ENCODE measurements around the gene ITGB5.

ITGB5 gene

DNA sequence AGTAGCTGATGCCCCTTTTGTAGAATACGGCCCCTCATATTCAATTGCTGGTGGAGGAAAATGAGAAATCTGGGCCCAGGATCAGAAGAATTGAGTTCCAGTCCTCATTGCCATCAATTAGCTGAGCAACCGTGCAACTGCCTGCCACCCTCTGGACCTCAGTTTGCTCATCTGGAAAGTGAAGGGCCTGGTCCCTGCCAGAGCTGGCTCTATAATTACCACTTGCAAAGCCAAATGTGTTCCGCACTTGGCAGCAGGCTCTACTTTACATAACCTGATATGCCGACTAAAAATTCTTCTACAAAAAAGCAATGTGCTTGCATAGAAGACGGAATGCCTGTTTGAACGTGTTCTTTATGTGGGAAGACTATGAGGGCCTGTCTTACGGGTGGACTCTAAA lies 8.6 kb upstream of the ITGB5 start:
- DNase-seq, result no peak

DNA sequence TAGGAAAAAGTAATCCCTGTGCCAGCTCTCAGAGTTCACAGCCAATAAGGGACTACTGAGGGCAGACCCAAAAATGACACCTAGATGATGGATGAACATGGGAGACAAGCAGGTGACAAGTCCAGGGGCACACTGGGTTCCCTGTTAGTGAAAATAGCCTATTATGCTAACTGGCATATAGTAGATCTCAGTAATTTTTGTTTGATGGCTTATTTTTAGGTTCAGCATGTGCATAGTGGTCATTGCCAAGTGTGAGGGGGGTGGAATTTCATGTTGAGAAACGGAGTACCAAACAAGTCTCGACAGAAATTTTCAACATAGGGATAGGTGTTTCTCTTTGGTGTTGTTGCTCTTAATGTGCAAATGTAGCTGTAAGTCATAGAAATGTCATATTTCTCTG lies 6.4 kb upstream of the ITGB5 start:
- no peak for DNase-seq

DNA sequence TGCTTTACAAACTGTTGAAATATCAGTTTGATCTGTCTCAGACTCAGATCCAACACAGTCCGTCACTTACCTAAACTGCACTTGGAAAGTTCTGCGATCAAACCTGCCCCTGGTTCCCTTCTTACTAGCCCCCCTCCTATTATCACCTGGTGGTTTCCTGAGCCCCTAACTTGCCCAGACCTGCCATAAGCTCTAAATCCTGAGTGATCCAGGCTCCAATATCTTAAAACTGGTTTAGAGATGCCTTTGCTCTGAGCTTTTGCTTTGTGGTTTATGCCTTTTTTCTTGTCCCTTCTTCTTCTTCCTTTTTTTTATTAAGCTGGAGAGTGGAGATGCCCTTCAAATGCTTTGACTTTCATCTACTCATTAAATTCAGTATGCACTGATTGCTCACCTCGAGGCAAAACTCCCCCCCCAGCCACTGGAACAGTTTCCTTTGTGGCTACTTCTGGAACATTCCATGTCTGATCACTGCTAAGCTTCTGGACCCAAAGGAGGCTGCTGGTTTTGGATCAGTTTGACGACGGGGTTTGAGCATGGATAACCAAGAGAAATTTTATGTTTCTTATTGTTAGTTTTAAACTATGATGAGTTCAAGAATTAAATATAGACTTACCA lies 3.5 kb upstream of the ITGB5 start:
- DNase-seq, result no peak

DNA sequence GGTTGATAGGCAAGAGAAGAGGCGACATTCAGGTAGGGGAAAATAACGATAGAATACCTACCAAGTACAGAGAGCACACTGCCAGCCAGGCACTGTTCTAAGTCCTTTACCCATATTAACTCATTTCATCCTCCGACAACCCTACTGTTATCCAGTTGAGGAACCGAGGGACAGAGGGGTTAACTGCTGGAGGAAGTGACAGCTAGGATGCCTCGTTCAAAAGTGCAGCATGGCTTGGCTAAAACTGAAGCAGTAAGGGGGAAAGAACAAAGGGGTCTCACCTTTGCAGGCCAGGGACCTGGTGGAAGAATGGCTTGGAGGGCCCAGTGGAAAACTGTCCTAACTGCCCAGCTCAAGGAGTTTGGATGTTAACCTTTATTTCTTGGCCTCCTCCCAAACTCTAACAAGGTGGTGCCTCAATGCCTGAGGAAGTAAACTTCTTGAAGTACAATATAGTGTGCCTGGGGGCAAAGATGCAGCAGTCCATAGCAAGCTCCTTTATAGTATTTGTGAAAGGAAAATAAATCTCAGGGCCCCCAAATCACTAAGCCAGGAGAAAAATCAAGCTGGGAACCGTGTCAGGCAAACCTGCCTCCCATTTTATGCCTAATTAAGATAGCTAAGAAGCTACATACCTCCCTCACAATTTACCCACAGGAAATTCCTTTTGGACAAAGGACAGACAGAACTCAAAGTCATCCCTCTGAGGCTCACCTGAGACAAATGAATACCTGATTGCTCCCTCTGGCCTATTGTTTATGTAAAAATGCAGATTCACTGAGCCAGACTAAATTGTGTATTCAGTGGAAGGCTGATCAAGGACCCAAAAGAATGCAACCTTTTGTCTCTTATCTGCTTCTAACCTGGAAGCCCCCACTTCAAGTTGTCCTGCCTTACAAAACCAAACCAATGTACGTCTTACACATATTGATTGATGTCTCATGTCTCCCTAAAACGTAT lies 1.6 kb upstream of the ITGB5 start:
- no peak for DNase-seq

DNA sequence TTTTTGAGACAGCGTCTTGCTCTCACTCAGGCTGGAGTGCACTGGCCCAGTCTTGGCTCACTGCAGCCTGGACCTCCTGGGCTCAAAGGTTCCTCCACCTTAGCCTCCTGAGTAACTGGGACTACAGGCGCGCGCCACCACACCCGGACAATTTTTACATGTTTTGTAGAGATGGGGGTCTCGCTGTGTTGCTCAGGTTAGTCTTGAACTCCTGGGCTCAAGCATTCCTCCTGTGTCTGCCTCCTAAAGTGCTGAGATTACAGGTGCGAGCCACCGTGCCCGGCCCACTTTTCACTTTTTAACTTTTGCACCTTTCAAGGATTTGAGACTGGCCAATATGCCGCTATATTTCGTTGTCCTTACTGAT lies 750 bp upstream of the ITGB5 start:
- DNase-seq, result no peak

- no peak for DNase-seq
These were observed 753 bp downstream of the ITGB5 start for GRCh38 chr3:124886168-124887056.

- no peak for DNase-seq
These were observed 1.5 kb downstream of the ITGB5 start for GRCh38 chr3:124885466-124886167.

DNA sequence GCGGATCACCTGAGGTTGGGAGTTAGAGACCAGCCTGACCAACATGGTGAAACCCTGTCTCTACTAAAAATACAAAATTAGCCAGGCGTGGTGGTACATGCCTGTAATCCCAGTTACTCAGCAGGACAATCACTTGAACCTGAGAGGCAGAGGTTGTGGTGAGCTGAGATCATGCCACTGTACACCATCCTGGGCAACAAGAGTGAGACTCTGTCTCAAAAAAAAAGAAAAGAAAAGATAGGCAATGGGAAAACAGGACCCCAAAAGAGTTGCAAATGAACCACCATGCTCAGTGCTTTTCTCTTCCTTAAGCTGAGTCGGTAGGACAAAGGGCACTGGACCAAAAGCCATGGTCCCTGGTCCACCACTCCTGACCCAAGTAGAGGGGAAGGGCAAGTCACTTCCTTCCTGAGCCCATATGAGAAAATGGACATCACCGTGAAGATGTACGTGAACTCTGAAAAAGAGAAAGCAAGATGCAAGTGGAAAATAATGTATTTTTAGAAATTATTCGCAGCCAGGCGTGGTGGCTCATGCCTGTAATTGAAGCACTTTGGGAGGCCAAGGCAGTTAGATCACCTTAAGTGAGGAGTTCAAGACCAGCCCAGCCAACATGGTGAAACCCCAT lies 2.6 kb downstream of the ITGB5 start:
- no peak for DNase-seq

DNA sequence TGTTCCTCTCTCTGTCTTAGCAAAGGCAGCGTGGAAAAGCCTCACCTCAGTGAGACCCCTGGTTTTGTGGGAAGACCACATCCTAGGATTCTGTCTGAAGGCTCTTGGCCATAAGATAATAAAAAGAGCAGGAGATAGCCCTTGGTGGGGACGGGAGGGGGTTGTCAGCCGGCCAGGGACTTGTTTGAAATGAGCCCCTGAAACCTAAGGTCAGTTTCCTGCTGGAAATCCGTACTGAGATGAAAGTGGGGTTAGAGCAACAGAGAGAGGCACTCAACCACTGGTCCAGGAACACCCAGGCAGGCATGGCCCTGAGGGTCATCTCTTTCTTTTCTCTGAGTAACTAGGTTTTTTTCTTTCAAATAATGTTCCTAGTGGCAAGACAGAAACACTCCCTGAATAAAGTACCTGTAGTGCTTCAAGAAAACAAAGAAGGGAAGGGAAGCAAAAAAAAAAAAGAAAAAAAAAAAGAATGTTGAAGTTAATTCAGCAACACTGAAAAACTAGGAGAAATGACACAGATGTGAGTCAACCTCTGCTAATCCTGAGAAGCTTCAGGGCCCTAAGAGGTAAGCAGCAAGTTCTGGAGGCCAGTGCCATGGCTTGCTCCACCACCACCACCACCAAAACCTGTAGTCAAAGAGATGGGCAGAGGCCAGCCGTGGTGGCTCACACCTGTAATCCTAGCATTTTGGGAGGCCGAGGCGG lies 3.2 kb downstream of the ITGB5 start:
- no peak for DNase-seq

GRCh38 chr3:124882816-124883747 lies 4.1 kb downstream of the ITGB5 start:
- DNase-seq, result no peak

GRCh38 chr3:124881976-124882697 lies 5.0 kb downstream of the ITGB5 start:
- DNase-seq, result no peak

- DNase-seq, result no peak
These were observed 7.9 kb downstream of the ITGB5 start for GRCh38 chr3:124879337-124879680.

DNA sequence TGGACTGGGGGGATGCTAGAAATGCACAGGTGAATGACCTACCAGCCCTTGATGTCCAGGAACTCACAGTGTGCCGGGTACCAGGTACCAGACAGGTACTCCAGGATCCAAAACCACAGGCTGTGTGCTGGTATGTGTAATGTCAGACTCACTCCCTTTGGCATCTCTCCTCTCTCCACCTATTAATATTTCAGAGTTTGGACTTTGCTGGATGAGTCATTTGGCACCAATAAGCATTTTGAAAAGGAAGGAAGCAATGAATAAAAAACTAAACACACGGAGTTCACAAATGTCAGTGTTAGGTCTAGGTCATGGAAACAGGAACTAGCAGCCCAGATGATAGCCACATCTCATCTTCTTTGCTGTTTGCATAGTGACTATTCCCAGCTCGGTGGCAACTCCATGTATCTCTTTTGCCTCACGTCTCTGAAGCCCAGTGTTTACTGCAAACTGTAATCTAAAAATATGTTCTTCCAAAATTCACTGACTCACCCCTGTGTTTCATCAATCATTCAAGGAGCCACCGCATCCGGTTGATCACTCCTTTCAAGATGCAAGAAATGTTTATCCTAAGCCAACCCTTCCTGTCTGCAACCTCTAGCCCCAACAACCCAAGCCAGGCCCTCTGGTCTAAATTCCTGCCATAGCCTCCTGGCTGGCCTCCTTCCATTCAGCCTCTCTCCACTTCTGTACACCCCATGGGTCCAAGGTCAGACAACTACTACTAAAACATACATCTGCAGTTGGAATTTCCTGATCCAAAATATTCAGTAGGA lies 8.4 kb downstream of the ITGB5 start:
- DNase-seq, result no peak

GRCh38 chr3:124877674-124878073 lies 9.5 kb downstream of the ITGB5 start:
- DNase-seq, result no peak

DNA sequence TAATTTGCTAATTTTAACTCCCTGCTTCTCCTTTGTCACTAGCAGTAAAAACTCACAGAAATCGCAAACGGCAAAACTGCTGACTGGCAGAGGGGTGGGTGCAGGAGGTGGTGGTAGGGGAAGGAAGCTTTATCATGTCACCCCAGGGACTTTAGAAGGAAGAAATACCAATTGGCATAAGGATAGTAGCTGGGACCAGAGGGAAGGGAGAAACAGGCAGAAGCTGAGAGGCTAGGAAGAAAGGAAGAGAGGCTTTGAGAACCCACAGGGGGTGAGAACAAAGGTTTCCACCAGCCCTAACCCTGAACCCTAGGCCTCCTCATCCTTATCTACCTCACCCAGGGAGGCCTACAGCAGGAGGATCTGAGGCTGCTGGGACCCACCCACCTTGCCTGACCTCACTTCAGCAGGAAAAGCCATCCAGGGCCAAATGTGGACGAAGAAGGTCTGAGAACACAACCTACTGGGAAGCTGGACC lies 10.7 kb downstream of the ITGB5 start:
- DNase-seq, result no peak

GRCh38 chr3:124873226-124873625 lies 13.9 kb downstream of the ITGB5 start:
- DNase-seq, result no peak

- no peak for DNase-seq
These were observed 19.7 kb downstream of the ITGB5 start for GRCh38 chr3:124867511-124867910.

DNA sequence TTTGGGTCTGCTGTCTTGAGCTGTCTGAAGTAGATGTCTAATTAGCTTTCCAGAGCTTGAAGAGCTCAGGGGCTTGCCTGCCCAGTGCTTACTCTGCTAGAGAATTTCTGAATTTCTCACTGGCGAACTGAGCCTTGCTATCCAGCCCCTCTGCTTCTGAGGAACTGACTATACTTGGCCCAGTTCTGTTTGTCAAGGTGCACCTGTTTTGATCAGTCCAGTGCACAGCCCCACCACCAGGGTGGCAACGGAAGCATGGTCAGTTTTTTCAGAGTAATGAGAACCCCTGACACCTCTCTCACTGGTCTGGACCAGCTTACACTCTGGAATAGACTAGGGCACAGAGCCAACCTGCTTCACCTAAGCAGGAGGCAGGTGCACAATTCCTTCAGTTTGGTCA lies 25.2 kb downstream of the ITGB5 start:
- no peak for DNase-seq

GRCh38 chr3:124861041-124861440 lies 26.1 kb downstream of the ITGB5 start:
- no peak for DNase-seq
